HCT116 (cell line): ENCODE results near the gene ARHGDIA. TPM values are rescaled to one million over a fixed set of nuclear protein-coding genes. Genes with fewer than 3 reads are reported as not detected.

Source experiments
- ATAC-seq: fragments of 200-7000 bp; cut with Tn5 transposase; 2 replicates; pipeline ENCODE4 v1.9.1; 2020; ENCODE audit warnings: mild to moderate bottlenecking, moderate library complexity
- BruUV-seq: library from RNA; stranded (reverse); fragments of 400-500 nt; replicated peaks from 2 replicates; lab custom pipeline; 2021; lab: Mats Ljungman, UMichigan
- CTCF ChIA-PET: fragments of 300-600 bp; sonication (Branson Sonifier 250); formaldehyde crosslinking; loops from one replicate; lab custom pipeline; 2021; ENCODE audit warnings: antibody characterized with exemption; lab: Charles Lee
- POLR2A ChIA-PET: fragments of 300-600, 350-600 bp; sonication (Branson Sonifier 250); formaldehyde crosslinking; loops from one replicate; lab custom pipeline; 2021; ENCODE audit warnings: antibody characterized with exemption; lab: Charles Lee
- RAD21 ChIA-PET, 2 experiments: fragments of 300-600 bp; sonication (Branson Sonifier 250); formaldehyde crosslinking; loops; one replicate each; lab custom pipeline; 2023; ENCODE audit warnings: low total read pairs in 2 of 2; ENCODE audit not compliant: uncharacterized antibody in 2 of 2, unreplicated experiment in 2 of 2, low non-redundant PET in 1 of 2; lab: Charles Lee
- DNase-seq: peaks from one replicate; pipeline ENCODE4 v3.0.0-alpha.2; 2010; ENCODE audit warnings: low read depth, low spot score
- H2AFZ ChIP-seq: fragments of 200-600 bp; shearing (Covaris generic), sonication (generic); 2 replicates; pipeline ENCODE4 v1.6.1; 2017; ENCODE audit warnings: low read depth, mixed run types, mixed read lengths, antibody characterized with exemption, low read length; ENCODE audit not compliant: poor library complexity, severe bottlenecking
- H3K27ac ChIP-seq: 2 replicates; pipeline ENCODE4 v1.5.1; 2012; ENCODE audit warnings: low read depth, low read length
- H3K27me3 ChIP-seq: fragments of 200-600 bp; sonication (generic); 2 replicates; pipeline ENCODE4 v1.6.1; 2016; ENCODE audit warnings: mixed run types, low read length, mixed read lengths; ENCODE audit not compliant: insufficient read depth
- H3K36me3 ChIP-seq, 2 experiments: fragments of 200-500 bp in 1 of 2; fragments of 200-600 bp in 1 of 2; sonication (Bioruptor generic) in 1 of 2; sonication (generic) in 1 of 2; 2 replicates each; pipeline versions ENCODE4 v1.5.1 to v1.6.1; 2014 to 2016; ENCODE audit warnings: low read length in 2 of 2, inconsistent platforms in 1 of 2, mixed read lengths in 1 of 2, mixed run types in 1 of 2; ENCODE audit not compliant: insufficient read depth in 2 of 2, control insufficient read depth in 1 of 2
- H3K4me1 ChIP-seq, 2 experiments: fragments of 200-600 bp in 1 of 2; sonication (generic) in 1 of 2; 2 replicates each; pipeline versions ENCODE4 v1.5.1 to v1.6.1; 2012 to 2017; ENCODE audit warnings: low read length in 2 of 2, inconsistent platforms in 1 of 2, mild to moderate bottlenecking in 1 of 2, mixed read lengths in 1 of 2, mixed run types in 1 of 2, moderate library complexity in 1 of 2; ENCODE audit not compliant: insufficient read depth in 2 of 2, control insufficient read depth in 1 of 2
- H3K4me2 ChIP-seq: fragments of 200-600 bp; sonication (generic); 2 replicates; pipeline ENCODE4 v1.6.1; 2017; ENCODE audit warnings: mixed run types, low read length, mixed read lengths
- H3K4me3 ChIP-seq, 2 experiments: fragments of 200-600 bp in 1 of 2; sonication (generic) in 1 of 2; replicated peaks in 1 of 2; 2 replicates each; pipeline ENCODE4 v1.5.1; 2011 to 2016; ENCODE audit warnings: low read length in 2 of 2, control low read depth in 1 of 2, low read depth in 1 of 2, mild to moderate bottlenecking in 1 of 2, mixed read lengths in 1 of 2, mixed run types in 1 of 2
- H3K79me2 ChIP-seq: fragments of 200-600 bp; sonication (generic); 2 replicates; pipeline ENCODE4 v1.6.1; 2017; ENCODE audit warnings: mild to moderate bottlenecking, mixed run types, low read length, moderate library complexity, mixed read lengths; ENCODE audit not compliant: insufficient read depth
- H3K9ac ChIP-seq: fragments of 200-600 bp; sonication (generic); 2 replicates; pipeline ENCODE4 v1.6.1; 2016; ENCODE audit warnings: low read length, mixed read lengths
- H3K9me2 ChIP-seq: fragments of 200-600 bp; sonication (generic), shearing (Covaris generic); 2 replicates; pipeline ENCODE4 v1.6.1; 2017; ENCODE audit warnings: mixed run types, mild to moderate bottlenecking, moderate library complexity; ENCODE audit not compliant: insufficient read depth
- H3K9me3 ChIP-seq, 2 experiments: fragments of 200-500 bp in 1 of 2; fragments of 200-600 bp in 1 of 2; sonication (Bioruptor generic) in 1 of 2; sonication (generic) in 1 of 2; 2 replicates each; pipeline ENCODE4 v1.6.1; 2014 to 2017; ENCODE audit warnings: low read length in 2 of 2, mixed read lengths in 2 of 2, inconsistent platforms in 1 of 2, low read depth in 1 of 2, mild to moderate bottlenecking in 1 of 2, mixed run types in 1 of 2, moderate library complexity in 1 of 2; ENCODE audit not compliant: control insufficient read depth in 1 of 2, insufficient read depth in 1 of 2
- H4K20me1 ChIP-seq: fragments of 200-600 bp; sonication (generic), shearing (Covaris generic); 2 replicates; pipeline ENCODE4 v1.6.1; 2017; ENCODE audit warnings: mixed run types, mild to moderate bottlenecking, moderate library complexity; ENCODE audit not compliant: insufficient read depth
- CTCF ChIP-seq, 3 experiments: fragments of 200-600 bp in 1 of 3; sonication (generic) in 1 of 3; IDR thresholded peaks in 2 of 3; conservative IDR thresholded peaks in 1 of 3; 2 replicates each; pipeline ENCODE4 v1.5.1; 2012 to 2017; ENCODE audit warnings: low read depth in 2 of 3, low read length in 2 of 3, antibody characterized with exemption in 1 of 3, borderline replicate concordance in 1 of 3, control low read depth in 1 of 3, mild to moderate bottlenecking in 1 of 3, mixed read lengths in 1 of 3, mixed run types in 1 of 3, moderate library complexity in 1 of 3; ENCODE audit not compliant: insufficient read depth in 1 of 3
- EGR1 ChIP-seq: IDR thresholded peaks from 2 replicates; pipeline ENCODE4 v1.6.1; 2012; ENCODE audit warnings: low read depth
- FOSL1 ChIP-seq: IDR thresholded peaks from 2 replicates; pipeline ENCODE4 v1.6.1; 2012; ENCODE audit warnings: low read depth
- JUND ChIP-seq: IDR thresholded peaks from 2 replicates; pipeline ENCODE4 v1.6.1; 2012
- POLR2A ChIP-seq: IDR thresholded peaks from 2 replicates; pipeline ENCODE4 v1.7.0; 2011; ENCODE audit warnings: borderline replicate concordance; ENCODE audit not compliant: insufficient read depth, insufficient read length; ENCODE audit errors: extremely low read depth
- POLR2AphosphoS5 ChIP-seq: IDR thresholded peaks from 2 replicates; pipeline ENCODE4 v1.6.1; 2011; ENCODE audit warnings: mild to moderate bottlenecking, low read depth, low read length, moderate library complexity
- SIN3A ChIP-seq: IDR thresholded peaks from 2 replicates; pipeline ENCODE4 v1.6.1; 2012; ENCODE audit warnings: low read depth
- SP1 ChIP-seq: IDR thresholded peaks from 2 replicates; pipeline ENCODE4 v1.6.1; 2012; ENCODE audit warnings: low read depth
- SRF ChIP-seq: IDR thresholded peaks from 2 replicates; pipeline ENCODE4 v1.6.1; 2012; ENCODE audit warnings: low read depth
- YY1 ChIP-seq: IDR thresholded peaks from 2 replicates; pipeline ENCODE4 v1.6.1; 2011; ENCODE audit warnings: low read length, low read depth, moderate library complexity, mild to moderate bottlenecking; ENCODE audit not compliant: insufficient replicate concordance; ENCODE audit errors: extremely low read depth
- ZFX ChIP-seq: fragments of 450-650 bp; IDR thresholded peaks from 2 replicates; pipeline ENCODE4 v1.6.1; 2017
- intact Hi-C: fragments of 100-400 bp; cut with micrococcal nuclease; formaldehyde crosslinking; loops from 2 replicates; pipeline ENCODE4 v1.10.0; 2022
- total RNA-seq: library from RNA; stranded (reverse); gene quantifications from one replicate; pipeline ENCODE4 v1.2.1, GENCODE V29; 2021; ENCODE audit not compliant: unreplicated experiment

Gene ARHGDIA
- total RNA-seq, 1 experiment from 2014 or later = 554 TPM

DNA sequence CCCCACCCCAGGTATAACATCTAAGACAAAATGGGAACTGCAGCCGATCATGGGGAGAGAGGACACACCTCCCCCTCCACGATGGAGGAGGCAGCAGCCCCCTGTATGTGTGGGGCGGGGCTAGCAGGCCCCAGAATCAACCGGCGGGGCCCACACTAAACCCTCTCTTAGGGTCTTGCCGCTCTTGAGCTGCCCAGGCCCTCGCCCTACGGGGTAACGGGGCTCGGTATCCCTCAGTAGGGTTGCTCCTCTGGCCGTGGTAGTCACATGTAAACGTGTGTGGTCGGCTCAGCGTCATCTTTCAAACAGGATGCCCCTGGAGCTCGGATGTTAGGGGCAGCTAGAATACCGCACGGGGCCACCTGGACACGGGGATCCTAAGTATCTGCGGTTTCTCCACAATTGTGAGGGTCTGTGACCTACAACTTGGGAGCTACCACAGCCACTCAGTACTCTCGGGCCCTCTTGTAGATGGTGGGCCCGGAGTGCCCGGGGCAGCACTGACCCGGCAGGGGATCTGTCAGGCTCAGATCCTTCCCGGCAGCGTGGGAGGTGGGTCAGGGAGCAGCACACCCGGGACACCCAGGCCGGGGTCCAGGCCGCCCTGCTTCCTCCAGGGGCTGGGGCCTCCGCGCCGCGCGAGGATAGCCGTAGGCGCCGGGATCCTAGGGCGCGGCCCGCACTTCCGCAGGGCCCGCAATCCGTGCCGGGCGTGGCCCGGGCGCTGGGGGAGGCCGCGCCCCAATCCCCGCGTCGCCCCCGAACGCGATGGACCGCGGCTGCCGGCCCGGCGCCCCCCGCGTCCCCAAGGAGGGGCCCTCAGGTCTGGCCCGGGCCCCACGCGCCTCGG lies 781 bp downstream of the ARHGDIA start:
- intact Hi-C loops = loop anchor here (5.0 kb wide), 1 partner anchor 57 kb away; the partner anchor contains the start of gene MAFG
- H3K79me2 ChIP-seq = peaks cover 43% of the 10 kb centered on the region

DNA sequence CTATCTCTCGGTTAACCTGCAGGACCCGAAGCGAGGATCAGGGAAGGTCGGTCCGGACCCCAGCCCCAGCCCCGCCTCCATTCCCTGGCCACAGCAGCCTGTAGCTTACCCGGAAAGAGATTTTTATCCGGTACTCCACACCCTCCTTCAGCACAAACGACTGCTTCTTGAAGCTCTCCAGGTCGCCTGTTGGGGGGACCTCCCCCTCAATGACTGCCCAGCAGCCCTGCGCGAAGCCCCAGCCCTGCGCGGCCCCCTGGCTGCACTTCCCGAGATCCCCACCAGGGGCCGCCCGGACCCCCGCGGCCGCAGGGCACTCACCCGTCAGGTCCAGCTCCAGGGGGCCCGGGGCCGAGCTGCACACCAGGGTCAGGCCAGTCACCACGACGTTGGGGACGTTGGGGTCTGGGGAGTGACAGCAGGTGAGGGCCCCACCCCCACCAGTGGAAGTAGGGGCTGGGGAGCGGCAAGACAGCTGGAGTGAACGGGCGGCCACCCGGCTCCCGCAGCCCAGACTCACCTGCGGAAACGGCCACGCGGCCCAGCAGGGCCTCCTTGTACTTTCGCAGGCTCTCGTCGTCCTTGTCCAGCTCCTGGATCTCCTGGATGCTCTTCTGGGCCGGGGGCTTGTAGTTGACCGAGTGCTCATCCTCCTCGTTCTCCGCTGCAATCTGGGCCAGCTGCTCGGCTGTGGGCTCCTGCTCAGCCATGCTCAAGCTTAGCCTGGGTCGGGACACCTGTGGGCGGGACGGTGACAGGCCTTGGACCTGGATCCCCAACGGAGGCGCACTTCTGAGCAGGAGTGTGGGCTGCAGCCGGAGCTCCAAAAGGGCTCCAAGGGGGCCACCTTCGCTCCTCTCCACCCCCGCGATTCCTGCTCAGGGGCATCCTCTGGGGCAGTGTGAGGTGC lies 1.7 kb downstream of the ARHGDIA start:
- TF ChIP-seq YY1 (no peak), SP1 (no peak), EGR1 (no peak), SRF (no peak), SIN3A (no peak), POLR2A (no peak), FOSL1 (no peak), ZFX (peak; percentile 45; the same call in 1 of the 2 replicates), CTCF (IDR thresholded peaks at IDR 0.05 in 2 of 3, conservative IDR thresholded peaks at IDR 0.05 in 1 of 3; ENCODE audit: borderline replicate concordance in 1 of 3, insufficient read depth in 1 of 3, low read depth in 2 of 3, low read length in 2 of 3) (peak in 2 of 3 experiments; percentile 97 to 98; a peak in 4 of 6 replicates)
- Histone ChIP-seq H4K20me1 (peaks cover 4% of the 10 kb centered on the region; the same call in 1 of the 2 replicates), H3K27me3 (no peaks in the 10 kb centered on the region), H3K27ac (peak overlapping the region; percentile 99), H3K9me2 (no peaks in the 10 kb centered on the region), H3K4me1 (peaks cover 38 to 83% of the 10 kb centered on the region in 2 experiments), H3K9ac (peak overlapping the region; percentile 99), H3K36me3 (peaks cover 9 to 21% of the 10 kb centered on the region in 2 experiments; a peak in 3 of 4 replicates), H3K4me2 (peak overlapping the region; percentile 86), H3K9me3 (no peaks in the 10 kb centered on the region), H3K4me3 (peak overlapping the region; percentile 71 to 95), H2AFZ (no peak overlapping the region), H3K79me2 (peaks cover 52% of the 10 kb centered on the region)
- DNase-seq (no peak), ATAC-seq (peak; percentile 17)
- intact Hi-C loops = loop anchor here (1.0 to 5.0 kb wide), 2 partner anchors 58 to 152 kb away; partner anchors contain the start of gene MAFG
- ChIA-PET POLR2A (interaction anchor here (0.6 to 1.6 kb wide), 5 partner anchors 9 to 152 kb away, joined by 3 to 5 read pairs (median 3); partner anchors contain the start of gene P4HB), CTCF (interaction anchor here (0.7 to 2.7 kb wide), 8 partner anchors 9 to 168 kb away, joined by 3 to 27 read pairs (median 4); partner anchors contain the start of genes CENPX, DCXR, LRRC45 and MAFG), RAD21 (interaction anchor here in 1 of 2 experiments (0.8 kb wide), 1 partner anchor 40 kb away, joined by 3 read pairs; no protein-coding TSS in a partner anchor)
- no TSS peak for BruUV-seq

More for the DNA sequence above, 781 bp downstream of the ARHGDIA start:
- ChIA-PET CTCF (interaction anchor here (1.0 to 2.7 kb wide), 6 partner anchors 9 to 151 kb away, joined by 3 to 27 read pairs (median 4); partner anchors contain the start of genes CENPX and LRRC45), RAD21 (interaction anchor here in 1 of 2 experiments (0.8 kb wide), 1 partner anchor 40 kb away, joined by 3 read pairs; no protein-coding TSS in a partner anchor), POLR2A (interaction anchor here (0.5 to 1.6 kb wide), 5 partner anchors 10 to 290 kb away, joined by 3 to 5 read pairs (median 4); partner anchors contain the start of genes ANAPC11 and P4HB)
- Histone ChIP-seq H3K27ac (peak overlapping the region; percentile 99), H3K4me3 (peak overlapping the region; percentile 71 to 95), H4K20me1 (peaks cover 2% of the 10 kb centered on the region; the same call in 1 of the 2 replicates), H3K9me3 (no peaks in the 10 kb centered on the region), H3K9me2 (no peaks in the 10 kb centered on the region), H2AFZ (no peak overlapping the region), H3K9ac (peak overlapping the region; percentile 99), H3K27me3 (no peaks in the 10 kb centered on the region), H3K4me1 (peaks cover 38 to 79% of the 10 kb centered on the region in 2 experiments), H3K36me3 (peaks cover 7 to 17% of the 10 kb centered on the region in 2 experiments; a peak in 3 of 4 replicates), H3K4me2 (peak overlapping the region; percentile 86)
- BruUV-seq = no TSS peak
- peak; percentile 95 for TF ChIP-seq ZFX
- TF ChIP-seq POLR2AphosphoS5 = peak; percentile 5; the same call in 1 of the 2 replicates
- no peak for TF ChIP-seq JUND
- ATAC-seq (peak; percentile 0; the same call in 1 of the 2 replicates), DNase-seq (no peak)
